GM19452 (cell line): ENCODE data around the gene KLHL25.

ENCODE experiments used
- ATAC-seq: cut with Tn5 transposase; IDR thresholded peaks from one replicate; pipeline ENCODE4 v1.9.1; 2021; ENCODE audit not compliant: unreplicated experiment

Gene KLHL25

GRCh38 chr15:85749261-85750151, 45.2 kb downstream of the KLHL25 start:
- ATAC-seq, result no peak

GRCh38 chr15:85748729-85749128, 46.0 kb downstream of the KLHL25 start:
- ATAC-seq, result no peak

GRCh38 chr15:85748176-85748575, 46.5 kb downstream of the KLHL25 start:
- no peak for ATAC-seq

GRCh38 chr15:85746641-85747040, 48.1 kb downstream of the KLHL25 start:
- no peak for ATAC-seq

- ATAC-seq, result no peak
Observed at GRCh38 chr15:85745525-85746150, 49.1 kb downstream of the KLHL25 start.

- ATAC-seq, result no peak
Observed at GRCh38 chr15:85745023-85745422, 49.7 kb downstream of the KLHL25 start.

- ATAC-seq, result no peak
Observed at GRCh38 chr15:85744579-85744978, 50.1 kb downstream of the KLHL25 start.

GRCh38 chr15:85743392-85744055, 51.2 kb downstream of the KLHL25 start:
- ATAC-seq, result no peak

GRCh38 chr15:85742186-85742821, 52.4 kb downstream of the KLHL25 start:
- no peak for ATAC-seq

- no peak for ATAC-seq
Observed at GRCh38 chr15:85741662-85742061, 53.1 kb downstream of the KLHL25 start.

GRCh38 chr15:85741021-85741421, 53.7 kb downstream of the KLHL25 start:
- ATAC-seq, result no peak

GRCh38 chr15:85737061-85737460, 57.7 kb downstream of the KLHL25 start:
- no peak for ATAC-seq

GRCh38 chr15:85733416-85733815, 61.3 kb downstream of the KLHL25 start:
- no peak for ATAC-seq

GRCh38 chr15:85730001-85730820, 64.5 kb downstream of the KLHL25 start:
- ATAC-seq, result peak; percentile 77

- no peak for ATAC-seq
Observed at GRCh38 chr15:85727068-85727467, 67.7 kb downstream of the KLHL25 start.

GRCh38 chr15:85726454-85726853, 68.3 kb downstream of the KLHL25 start:
- no peak for ATAC-seq

GRCh38 chr15:85725564-85725963, 69.2 kb downstream of the KLHL25 start:
- ATAC-seq, result no peak

GRCh38 chr15:85725019-85725418, 69.7 kb downstream of the KLHL25 start:
- no peak for ATAC-seq

- ATAC-seq, result no peak
Observed at GRCh38 chr15:85723960-85724945, 70.5 kb downstream of the KLHL25 start.
